Uterus (tissue), 4 donors: ENCODE results near the gene HABP4. TPM values are rescaled to one million over a fixed set of nuclear protein-coding genes. Genes with fewer than 3 reads are reported as not detected.

ENCODE experiments used
- DNase-seq, 2 donors: peaks; one replicate each; pipeline ENCODE4 v3.0.0-alpha.2; 2019 to 2020
- H3K27ac ChIP-seq, 2 donors: fragments of 200-600 bp; sonication (generic); 1 replicate in 1 of 2; 2 replicates in 1 of 2; pipeline ENCODE4 v1.5.1; 2016 to 2018
- H3K27me3 ChIP-seq, 2 donors: fragments of 200-600 bp; sonication (generic); one replicate each; pipeline ENCODE4 v1.5.1; 2018 to 2019; ENCODE audit warnings: control low read depth in 1 of 2
- H3K36me3 ChIP-seq, 2 donors: fragments of 200-600 bp; sonication (generic); one replicate each; pipeline ENCODE4 v1.5.1; 2019; ENCODE audit warnings: control low read depth in 1 of 2
- H3K4me1 ChIP-seq, 2 donors: fragments of 200-600 bp; sonication (generic); one replicate each; pipeline ENCODE4 v1.5.1; 2018 to 2019; ENCODE audit warnings: control low read depth in 1 of 2
- H3K4me3 ChIP-seq, 2 donors: fragments of 200-600 bp; sonication (generic); 1 replicate in 1 of 2; 2 replicates in 1 of 2; pipeline ENCODE4 v1.5.1; 2018 to 2019; ENCODE audit warnings: mild to moderate bottlenecking in 1 of 2
- H3K9me3 ChIP-seq, 2 donors: fragments of 200-600 bp; sonication (generic); one replicate each; pipeline ENCODE4 v1.5.1; 2019; ENCODE audit warnings: control low read depth in 1 of 2
- CTCF ChIP-seq, 4 experiments: fragments of 200-600 bp in 2 of 4; fragments of 450-650 bp in 2 of 4; sonication (generic) in 2 of 4; IDR thresholded peaks; one replicate each; pipeline ENCODE4 v1.5.1; 2016 to 2019; ENCODE audit warnings: antibody characterized with exemption in 4 of 4, mild to moderate bottlenecking in 2 of 4, moderate library complexity in 1 of 4
- POLR2A ChIP-seq, 2 donors: fragments of 450-650 bp; IDR thresholded peaks; one replicate each; pipeline ENCODE4 v1.6.1; 2016; ENCODE audit warnings: antibody characterized with exemption in 2 of 2, mild to moderate bottlenecking in 1 of 2, moderate library complexity in 1 of 2
- intact Hi-C: fragments of 100-400 bp; cut with DNase I; formaldehyde crosslinking; loops from one replicate; pipeline ENCODE4 v1.15.1; 2023; ENCODE audit warnings: low total_unique reads
- total RNA-seq, 4 donors: library from RNA; depleted of rRNA in 3 of 4; stranded (reverse); fragments of >200 nt in 3 of 4; gene quantifications; one replicate each; pipeline versions ENCODE4 v1.1.0 to v1.2.4, GENCODE V29; 2014 to 2023
- donor health status: DM: yes; HTN: yes; CAD: no.

The HABP4 gene
- total RNA-seq, 4 donors from 2014 or later = 4.1 to 19.4 (median 11.9) TPM

GRCh38 chr9:96460882-96461281 lies 10.9 kb downstream of the HABP4 start:
- DNase-seq = no peak
- H3K4me1 ChIP-seq = no peaks in the 10 kb centered on the region
- intact Hi-C loops = no loop called here
- H3K36me3 ChIP-seq = no peaks in the 10 kb centered on the region
- H3K27ac ChIP-seq = no peak overlapping the region
- H3K4me3 ChIP-seq = no peak overlapping the region
- no peaks in the 10 kb centered on the region for H3K9me3 ChIP-seq
- TF ChIP-seq CTCF (IDR thresholded peaks at IDR 0.05) (no peak), POLR2A (IDR thresholded peaks at IDR 0.05) (no peak)
- no peaks in the 10 kb centered on the region for H3K27me3 ChIP-seq

GRCh38 chr9:96461336-96461735 lies 11.4 kb downstream of the HABP4 start:
- no peaks in the 10 kb centered on the region for H3K36me3 ChIP-seq
- TF ChIP-seq CTCF (IDR thresholded peaks at IDR 0.05) = no peak
- intact Hi-C loops = no loop called here
- no peaks in the 10 kb centered on the region for H3K27me3 ChIP-seq
- H3K4me1 ChIP-seq = no peaks in the 10 kb centered on the region
- H3K9me3 ChIP-seq = no peaks in the 10 kb centered on the region
- no peak for DNase-seq
- H3K4me3 ChIP-seq = no peak overlapping the region
- no peak overlapping the region for H3K27ac ChIP-seq

- H3K4me3 ChIP-seq = no peak overlapping the region
- no peak overlapping the region for H3K27ac ChIP-seq
- DNase-seq = no peak
- TF ChIP-seq CTCF (IDR thresholded peaks at IDR 0.05) (no peak), POLR2A (IDR thresholded peaks at IDR 0.05) (no peak)
- H3K36me3 ChIP-seq = no peaks in the 10 kb centered on the region
- intact Hi-C loops = no loop called here
- H3K27me3 ChIP-seq = no peaks in the 10 kb centered on the region
- H3K4me1 ChIP-seq = no peaks in the 10 kb centered on the region
- H3K9me3 ChIP-seq = no peaks in the 10 kb centered on the region
These were observed 12.6 kb downstream of the HABP4 start for GRCh38 chr9:96462541-96462940.

- DNase-seq = no peak
- no peaks in the 10 kb centered on the region for H3K36me3 ChIP-seq
- H3K27ac ChIP-seq = no peak overlapping the region
These were observed 14.5 kb downstream of the HABP4 start for GRCh38 chr9:96464426-96464825.

GRCh38 chr9:96467784-96468183 lies 17.8 kb downstream of the HABP4 start:
- Histone ChIP-seq H3K36me3 (no peaks in the 10 kb centered on the region), H3K4me3 (no peak overlapping the region), H3K27me3 (no peaks in the 10 kb centered on the region), H3K4me1 (no peaks in the 10 kb centered on the region), H3K9me3 (no peaks in the 10 kb centered on the region), H3K27ac (no peak overlapping the region)
- TF ChIP-seq POLR2A (IDR thresholded peaks at IDR 0.05) (no peak), CTCF (IDR thresholded peaks at IDR 0.05) (no peak)
- DNase-seq = no peak
- intact Hi-C loops = no loop called here

More at GRCh38 chr9:96464426-96464825, 14.5 kb downstream of the HABP4 start:
- Histone ChIP-seq H3K4me3 (no peak overlapping the region), H3K4me1 (no peaks in the 10 kb centered on the region), H3K9me3 (no peaks in the 10 kb centered on the region), H3K27me3 (no peaks in the 10 kb centered on the region)
- TF ChIP-seq POLR2A (IDR thresholded peaks at IDR 0.05) = no peak
- TF ChIP-seq CTCF (IDR thresholded peaks at IDR 0.05) = no peak
- intact Hi-C loops = no loop called here
